H1 (cell line): Measurements from ENCODE around the gene CFAP65. TPM values are rescaled to one million over a fixed set of nuclear protein-coding genes. Genes with fewer than 3 reads are reported as not detected.

Experiments used
- CTCF ChIA-PET: fragments of 300-600 bp; sonication (Branson Sonifier 250); formaldehyde crosslinking; loops from one replicate; lab custom pipeline; 2021; ENCODE audit not compliant: partially characterized antibody; lab: Charles Lee
- POLR2A ChIA-PET: fragments of 300-600 bp; sonication (Branson Sonifier 250); formaldehyde crosslinking; loops from one replicate; lab custom pipeline; 2021; ENCODE audit warnings: inconsistent platforms; ENCODE audit not compliant: partially characterized antibody; lab: Charles Lee
- DNase-seq, 2 experiments: peaks; one replicate each; pipeline versions ENCODE4 v3.0.0 to v3.0.0-alpha.2; 2010 to 2022; ENCODE audit warnings: low spot score in 2 of 2, low read depth in 1 of 2, mixed read lengths in 1 of 2
- FAIRE-seq: peaks from 2 replicates; lab custom pipeline; 2011; peaks lifted over from hg19 to GRCh38; lab: Jason Lieb, UNC
- H2AFZ ChIP-seq: 2 replicates; pipeline ENCODE4 v1.8.1; 2012; ENCODE audit warnings: low read length, inconsistent platforms
- H2AK5ac ChIP-seq: 2 replicates; pipeline ENCODE4 v1.6.1; 2013; ENCODE audit warnings: low read depth, low read length
- H2BK120ac ChIP-seq: replicated peaks from 2 replicates; pipeline ENCODE3; 2013; ENCODE audit warnings: low read depth, low read length, inconsistent platforms
- H2BK12ac ChIP-seq: 2 replicates; pipeline ENCODE4 v1.6.1; 2013; ENCODE audit warnings: low read depth, low read length
- H2BK15ac ChIP-seq: 2 replicates; pipeline ENCODE4 v1.6.1; 2013; ENCODE audit warnings: low read length
- H2BK20ac ChIP-seq: 2 replicates; pipeline ENCODE4 v1.6.1; 2013; ENCODE audit warnings: low read length
- H2BK5ac ChIP-seq: 2 replicates; pipeline ENCODE4 v1.6.1; 2013; ENCODE audit warnings: low read depth, low read length
- H3K14ac ChIP-seq: 2 replicates; pipeline ENCODE4 v1.6.1; 2013; ENCODE audit warnings: inconsistent platforms; ENCODE audit not compliant: insufficient read length
- H3K18ac ChIP-seq: 2 replicates; pipeline ENCODE4 v1.6.1; 2013; ENCODE audit warnings: low read length; ENCODE audit errors: extremely low read depth
- H3K23ac ChIP-seq: 2 replicates; pipeline ENCODE4 v1.6.1; 2013; ENCODE audit warnings: inconsistent platforms; ENCODE audit not compliant: insufficient read length
- H3K23me2 ChIP-seq: 2 replicates; pipeline ENCODE4 v1.6.1; 2013; ENCODE audit warnings: low read depth, low read length
- H3K27ac ChIP-seq: 2 replicates; pipeline ENCODE4 v1.6.1; 2011; ENCODE audit warnings: low read depth, low read length, inconsistent platforms
- H3K27me3 ChIP-seq, 4 experiments: replicated peaks in 1 of 4; 1 replicate in 1 of 4; 2 replicates in 3 of 4; pipeline versions ENCODE4 v1.6.1 to v1.8.1; 2011 to 2013; ENCODE audit warnings: low read length in 3 of 4, mild to moderate bottlenecking in 3 of 4, inconsistent platforms in 2 of 4, mixed read lengths in 2 of 4, moderate library complexity in 1 of 4; ENCODE audit not compliant: control insufficient read depth in 3 of 4, insufficient read depth in 3 of 4; ENCODE audit errors: extremely low read depth in 1 of 4
- H3K36me3 ChIP-seq, 4 experiments: 2 replicates each; pipeline versions ENCODE4 v1.6.1 to v1.8.1; 2011 to 2013; ENCODE audit warnings: mild to moderate bottlenecking in 4 of 4, low read length in 3 of 4, moderate library complexity in 2 of 4, control low read depth in 1 of 4, inconsistent platforms in 1 of 4; ENCODE audit not compliant: insufficient read depth in 4 of 4, control insufficient read depth in 2 of 4
- H3K4ac ChIP-seq: replicated peaks from 2 replicates; pipeline ENCODE3; 2013; ENCODE audit warnings: low read length, low read depth, mixed read lengths, inconsistent platforms; ENCODE audit not compliant: insufficient read length
- H3K4me1 ChIP-seq, 4 experiments: replicated peaks in 1 of 4; 1 replicate in 1 of 4; 2 replicates in 3 of 4; pipeline versions ENCODE4 v1.6.1 to v1.8.1; 2011 to 2013; ENCODE audit warnings: low read length in 3 of 4, inconsistent platforms in 2 of 4, mixed read lengths in 1 of 4; ENCODE audit not compliant: insufficient read depth in 4 of 4, control insufficient read depth in 3 of 4
- H3K4me2 ChIP-seq, 2 experiments: 2 replicates each; pipeline versions ENCODE4 v1.6.1 to v1.8.1; 2011 to 2013; ENCODE audit warnings: low read depth in 2 of 2, low read length in 2 of 2, control low read depth in 1 of 2, inconsistent platforms in 1 of 2, mild to moderate bottlenecking in 1 of 2; ENCODE audit not compliant: insufficient read depth in 1 of 2
- H3K4me3 ChIP-seq, 4 experiments: fragments of 200-600, 300-600 bp in 1 of 4; sonication (generic), shearing (Covaris generic), sonication (Bioruptor Twin) in 1 of 4; 2 replicates each; pipeline versions ENCODE4 v1.5.1 to v1.8.1; 2011 to 2016; ENCODE audit warnings: low read length in 4 of 4, low read depth in 3 of 4, control low read depth in 2 of 4, inconsistent platforms in 2 of 4, mild to moderate bottlenecking in 2 of 4, mixed read lengths in 1 of 4, moderate library complexity in 1 of 4; ENCODE audit not compliant: insufficient read depth in 2 of 4; ENCODE audit errors: extremely low read depth in 1 of 4
- H3K56ac ChIP-seq: replicated peaks from 2 replicates; pipeline ENCODE3; 2013; ENCODE audit warnings: low read depth, mild to moderate bottlenecking, mixed read lengths, low read length, inconsistent platforms; ENCODE audit not compliant: insufficient read length
- H3K79me1 ChIP-seq: 2 replicates; pipeline ENCODE4 v1.6.1; 2013; ENCODE audit warnings: low read depth, low read length, control low read depth
- H3K79me2 ChIP-seq, 2 experiments: 2 replicates each; pipeline versions ENCODE4 v1.6.1 to v1.8.1; 2012 to 2013; ENCODE audit warnings: low read length in 2 of 2, mild to moderate bottlenecking in 2 of 2, inconsistent platforms in 1 of 2; ENCODE audit not compliant: insufficient read depth in 2 of 2, control insufficient read depth in 1 of 2
- H3K9ac ChIP-seq, 4 experiments: replicated peaks in 1 of 4; 1 replicate in 1 of 4; 2 replicates in 3 of 4; pipeline versions ENCODE4 v1.6.1 to v1.8.1; 2011 to 2013; ENCODE audit warnings: low read depth in 3 of 4, low read length in 3 of 4, control low read depth in 2 of 4, mild to moderate bottlenecking in 2 of 4, moderate library complexity in 2 of 4, inconsistent platforms in 1 of 4; ENCODE audit errors: extremely low read depth in 1 of 4
- H3K9me3 ChIP-seq, 2 experiments: 2 replicates each; pipeline versions ENCODE4 v1.6.1 to v1.8.1; 2012 to 2013; ENCODE audit warnings: mild to moderate bottlenecking in 2 of 2, moderate library complexity in 2 of 2, control low read depth in 1 of 2, inconsistent platforms in 1 of 2, low read depth in 1 of 2, low read length in 1 of 2, mixed read lengths in 1 of 2; ENCODE audit not compliant: insufficient read depth in 2 of 2
- H4K20me1 ChIP-seq, 2 experiments: replicated peaks in 1 of 2; 2 replicates each; pipeline versions ENCODE3 to v1.8.1; 2011 to 2013; ENCODE audit warnings: inconsistent platforms in 2 of 2, low read length in 2 of 2, mild to moderate bottlenecking in 1 of 2; ENCODE audit not compliant: insufficient read depth in 2 of 2, control insufficient read depth in 1 of 2
- H4K5ac ChIP-seq: 2 replicates; pipeline ENCODE4 v1.6.1; 2013; ENCODE audit warnings: low read length, low read depth, mixed read lengths, inconsistent platforms; ENCODE audit not compliant: insufficient read length
- H4K8ac ChIP-seq: 2 replicates; pipeline ENCODE4 v1.8.0; 2013; ENCODE audit warnings: mild to moderate bottlenecking, moderate library complexity, low read length, inconsistent platforms; ENCODE audit not compliant: insufficient read depth; ENCODE audit errors: extremely low read depth
- H4K91ac ChIP-seq: replicated peaks from 2 replicates; pipeline ENCODE3; 2013; ENCODE audit warnings: low read length, mixed read lengths, inconsistent platforms; ENCODE audit not compliant: insufficient read length
- GTF2F1 ChIP-seq: IDR thresholded peaks from 2 replicates; pipeline ENCODE4 v1.6.1; 2012; ENCODE audit warnings: low read depth, low read length, improper control_type of control experiment, borderline replicate concordance
- KDM4A ChIP-seq: IDR thresholded peaks from one replicate; pipeline ENCODE4 v1.7.1; 2012; ENCODE audit warnings: low read depth, mild to moderate bottlenecking, moderate library complexity, low read length, inconsistent platforms; ENCODE audit not compliant: severe bottlenecking
- NANOG ChIP-seq: IDR thresholded peaks from 2 replicates; pipeline ENCODE4 v1.6.1; 2011; ENCODE audit warnings: low read length, low read depth, mild to moderate bottlenecking, inconsistent platforms; ENCODE audit not compliant: insufficient read depth, poor library complexity, severe bottlenecking
- SIRT6 ChIP-seq: IDR thresholded peaks from one replicate; pipeline ENCODE4 v1.7.1; 2012; ENCODE audit warnings: low read length, inconsistent platforms
- SP2 ChIP-seq: IDR thresholded peaks from 2 replicates; pipeline ENCODE4 v1.6.1; 2012; ENCODE audit warnings: mild to moderate bottlenecking, low read length, inconsistent platforms
- WGBS, 2 experiments: shearing (Covaris generic) in 1 of 2; methylation state at CpG; one replicate each; pipeline versions ENCODE4 v1.1.6 to v1.1.7; 2013 to 2015; ENCODE audit warnings: low lambda C conversion rate in 2 of 2, mixed read lengths in 2 of 2, inconsistent platforms in 1 of 2, low coverage in 1 of 2, missing lambda C conversion rate in 1 of 2; ENCODE audit not compliant: insufficient replicate concordance in 2 of 2, insufficient coverage in 1 of 2, insufficient read length in 1 of 2; ENCODE audit errors: extremely low coverage in 1 of 2, missing lambda C conversion rate in 1 of 2; 5-methylcytosine and 5-hydroxymethylcytosine counted together
- polyA plus RNA-seq, 7 experiments: library from polyadenylated mRNA; depleted of rRNA in 3 of 7; stranded (reverse) in 5 of 7; unstranded in 2 of 7; fragments of >200 nt in 5 of 7; fragments of 200-250 nt in 2 of 7; gene quantifications; 1 replicate in 5 of 7; 2 replicates in 1 of 7; 4 replicates in 1 of 7; pipeline versions ENCODE4 v1.2.1 to v1.2.3, GENCODE V29; 2011 to 2013; ENCODE audit warnings: missing spikeins in 2 of 7, mixed read lengths in 2 of 7
- total RNA-seq: library from RNA; stranded (reverse); fragmentation: NEBNext Ultra II Directional; extraction: Animal tissue kit (Norgen Biotek cat#: 25700); gene quantifications from 2 replicates; pipeline ENCODE4 v1.2.1, GENCODE V29; 2021
- TF ChIP-seq, protein P1 (sequence below): IDR thresholded peaks from 2 replicates; pipeline ENCODE4 v1.6.1; 2011; ENCODE audit warnings: low read length, improper control_type of control experiment

Gene CFAP65
- total and polyA plus RNA-seq, 2 of the 8 experiments (the other 6 are each of a cell fraction or from before 2014, with no cell fraction given), result 0.19 to 0.45 TPM

DNA sequence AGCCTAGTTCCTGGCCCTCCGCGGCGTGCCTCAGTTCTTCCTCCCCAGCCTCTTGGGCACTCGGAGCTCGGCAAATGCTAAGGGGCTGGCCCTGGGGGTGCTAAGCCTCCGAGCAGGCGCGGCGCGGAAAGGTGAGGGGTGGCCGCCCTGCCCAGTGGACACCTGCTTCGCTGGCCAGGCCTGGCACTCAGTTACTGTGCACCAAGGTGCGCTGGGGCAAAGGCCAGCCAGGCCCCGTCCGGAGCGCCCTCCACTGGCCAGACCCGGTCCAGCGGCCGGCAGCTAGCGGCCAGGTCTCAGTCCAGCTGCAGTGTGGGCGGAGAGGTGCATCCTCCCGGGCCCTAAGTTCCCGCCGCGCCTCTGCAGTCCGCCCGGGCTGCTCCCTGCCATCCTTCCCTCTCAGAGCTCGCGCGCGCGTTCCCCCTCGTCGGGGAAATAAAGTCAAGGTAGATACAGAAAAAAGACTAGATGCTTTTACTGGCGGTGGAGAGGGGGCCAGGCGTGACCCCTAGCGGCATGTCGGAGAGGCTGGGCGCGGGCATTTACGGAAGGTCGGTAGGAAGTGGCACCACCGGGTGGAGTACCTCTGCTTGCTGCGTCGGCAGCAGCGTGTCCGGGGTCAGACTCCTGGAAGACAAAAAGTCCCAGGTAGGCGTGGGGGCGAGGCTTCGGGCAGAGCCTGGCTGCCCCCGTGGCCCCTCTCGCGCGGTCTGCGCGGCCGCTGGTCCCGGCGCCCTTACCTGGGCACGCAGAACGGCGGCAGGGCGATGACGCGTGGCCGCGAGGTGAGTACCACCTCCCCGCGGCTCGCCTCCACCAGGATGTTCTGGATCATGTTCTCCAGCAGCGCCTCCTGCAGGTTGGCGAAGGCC is 38.7 kb downstream of the CFAP65 start:
- H3K79me2 ChIP-seq, result no peaks in the 10 kb centered on the region
- no peak overlapping the region for H4K91ac ChIP-seq
- H3K79me1 ChIP-seq, result no peaks in the 10 kb centered on the region
- FAIRE-seq, result no peak
- no peak overlapping the region for H3K4ac ChIP-seq
- H2BK5ac ChIP-seq, result no peak overlapping the region
- peaks cover 0 to 32% (median 22%) of the 10 kb centered on the region in 4 experiments; a peak in 6 of 7 replicates for H3K4me1 ChIP-seq
- H3K4me3 ChIP-seq, result peak overlapping the region; percentile 31 to 65 (median 41)
- H4K5ac ChIP-seq, result no peak overlapping the region
- H3K27ac ChIP-seq, result no peak overlapping the region
- DNase-seq, result peak in 1 of 2 experiments; percentile 96
- ChIA-PET CTCF (interaction anchor here (0.5 to 19.5 kb wide), 55 partner anchors 8 to 787 kb away, joined by 3 to 284 read pairs (median 4); partner anchors contain the start of genes CFAP65, CRYBA2, FEV and IHH), POLR2A (interaction anchor here (1.3 kb wide), 1 partner anchor 15 kb away, joined by 3 read pairs; no protein-coding TSS in a partner anchor)
- WGBS, 2 experiments, result 1% methylated on average over 66 of the region's 72 CpGs; no CpG with 5 or more reads in 1 of the 2 experiments
- no peak overlapping the region for H2BK120ac ChIP-seq
- peak overlapping the region; percentile 2; the same call in 1 of the 2 replicates for H2AFZ ChIP-seq
- no peak overlapping the region for H2BK12ac ChIP-seq
- no peaks in the 10 kb centered on the region for H3K9me3 ChIP-seq
- peaks cover 65 to 82% (median 79%) of the 10 kb centered on the region in 4 experiments for H3K27me3 ChIP-seq
- peak overlapping the region; percentile 53; the same call in 1 of the 2 replicates for H4K8ac ChIP-seq
- no peak overlapping the region for H2AK5ac ChIP-seq
- H4K20me1 ChIP-seq, result peaks cover 5 to 9% of the 10 kb centered on the region in 2 experiments
- H2BK15ac ChIP-seq, result no peak overlapping the region
- H3K23me2 ChIP-seq, result peaks cover 10% of the 10 kb centered on the region; the same call in 1 of the 2 replicates
- H3K14ac ChIP-seq, result no peak overlapping the region
- H3K23ac ChIP-seq, result no peak overlapping the region
- H2BK20ac ChIP-seq, result no peak overlapping the region
- H3K18ac ChIP-seq, result no peak overlapping the region
- 0 out of 8 replicates have a peak, but pooled peaks cover 0 to 5% (median 0%) of the 10 kb centered on the region in 4 experiments for H3K36me3 ChIP-seq
- H3K4me2 ChIP-seq, result peak overlapping the region; percentile 52 to 74
- H3K9ac ChIP-seq, result no peak overlapping the region
- no peak overlapping the region for H3K56ac ChIP-seq
- no peak for TF ChIP-seq GTF2F1
- no peak for TF ChIP-seq SP2
- TF ChIP-seq, protein P1, sequence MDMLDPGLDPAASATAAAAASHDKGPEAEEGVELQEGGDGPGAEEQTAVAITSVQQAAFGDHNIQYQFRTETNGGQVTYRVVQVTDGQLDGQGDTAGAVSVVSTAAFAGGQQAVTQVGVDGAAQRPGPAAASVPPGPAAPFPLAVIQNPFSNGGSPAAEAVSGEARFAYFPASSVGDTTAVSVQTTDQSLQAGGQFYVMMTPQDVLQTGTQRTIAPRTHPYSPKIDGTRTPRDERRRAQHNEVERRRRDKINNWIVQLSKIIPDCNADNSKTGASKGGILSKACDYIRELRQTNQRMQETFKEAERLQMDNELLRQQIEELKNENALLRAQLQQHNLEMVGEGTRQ, result no peak
- peak; percentile 94 for TF ChIP-seq KDM4A
- no peak for TF ChIP-seq SIRT6
- TF ChIP-seq NANOG, result no peak
